Measurements from ENCODE around the gene IFNGR1. TPM values are rescaled to one million over a fixed set of nuclear protein-coding genes. Genes with fewer than 3 reads are reported as not detected.

Gene IFNGR1
- total RNA-seq, 1 donor from 2014 or later: 60.5 TPM

- Mint-ChIP-seq H3K9me3 (peaks cover 3% of the 10 kb centered on the region), H3K4me3 (peak overlapping the region; percentile 35), H3K27me3 (no peaks in the 10 kb centered on the region), H3K27ac (peak overlapping the region; percentile 65), H3K36me3 (ENCODE audit: low read depth) (no peaks in the 10 kb centered on the region), H3K4me1 (peaks cover 28% of the 10 kb centered on the region)
- DNase-seq (no peak), ATAC-seq (ENCODE audit: low read depth) (peak; percentile 50)
- TF ChIP-seq, protein P1, sequence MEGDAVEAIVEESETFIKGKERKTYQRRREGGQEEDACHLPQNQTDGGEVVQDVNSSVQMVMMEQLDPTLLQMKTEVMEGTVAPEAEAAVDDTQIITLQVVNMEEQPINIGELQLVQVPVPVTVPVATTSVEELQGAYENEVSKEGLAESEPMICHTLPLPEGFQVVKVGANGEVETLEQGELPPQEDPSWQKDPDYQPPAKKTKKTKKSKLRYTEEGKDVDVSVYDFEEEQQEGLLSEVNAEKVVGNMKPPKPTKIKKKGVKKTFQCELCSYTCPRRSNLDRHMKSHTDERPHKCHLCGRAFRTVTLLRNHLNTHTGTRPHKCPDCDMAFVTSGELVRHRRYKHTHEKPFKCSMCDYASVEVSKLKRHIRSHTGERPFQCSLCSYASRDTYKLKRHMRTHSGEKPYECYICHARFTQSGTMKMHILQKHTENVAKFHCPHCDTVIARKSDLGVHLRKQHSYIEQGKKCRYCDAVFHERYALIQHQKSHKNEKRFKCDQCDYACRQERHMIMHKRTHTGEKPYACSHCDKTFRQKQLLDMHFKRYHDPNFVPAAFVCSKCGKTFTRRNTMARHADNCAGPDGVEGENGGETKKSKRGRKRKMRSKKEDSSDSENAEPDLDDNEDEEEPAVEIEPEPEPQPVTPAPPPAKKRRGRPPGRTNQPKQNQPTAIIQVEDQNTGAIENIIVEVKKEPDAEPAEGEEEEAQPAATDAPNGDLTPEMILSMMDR (IDR thresholded peaks at IDR 0.05): no peak
- intact Hi-C loops (cut with micrococcal nuclease): no loop called here
- ChIA-PET CTCF (interaction anchor here (0.8 kb wide), 1 partner anchor 54 kb away, joined by 3 read pairs; no protein-coding TSS in a partner anchor), POLR2A (interaction anchor here (0.6 to 1.8 kb wide), 8 partner anchors 12 to 174 kb away, joined by 3 to 9 read pairs (median 6); no protein-coding TSS in a partner anchor)
These were observed 69.1 kb downstream of the IFNGR1 start for GRCh38 chr6:137150072-137150471.

DNA sequence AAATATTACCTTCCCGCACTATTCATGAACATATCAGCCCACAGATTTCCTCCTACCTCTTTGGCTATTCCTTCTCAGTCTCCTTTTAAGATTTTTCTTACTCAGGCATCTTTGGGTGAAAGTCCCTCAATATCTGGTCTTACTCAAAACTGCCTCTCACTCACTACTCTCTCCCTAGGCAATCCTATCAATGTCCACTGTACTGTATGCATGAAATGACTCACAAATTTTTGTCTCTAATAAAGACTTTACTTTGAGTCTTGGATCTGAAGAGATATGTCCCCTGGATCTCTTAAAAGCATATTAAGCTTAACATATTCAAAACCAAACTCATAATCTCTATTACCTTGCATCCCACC is 70.2 kb downstream of the IFNGR1 start:
- no peak for ATAC-seq (ENCODE audit: low read depth)
- Mint-ChIP-seq H3K4me3 (no peak overlapping the region), H3K27ac (no peak overlapping the region), H3K36me3 (ENCODE audit: low read depth) (no peaks in the 10 kb centered on the region), H3K4me1 (peaks cover 28% of the 10 kb centered on the region), H3K27me3 (no peaks in the 10 kb centered on the region), H3K9me3 (peaks cover 3% of the 10 kb centered on the region)
- POLR2A ChIA-PET: no interaction called here
- DNase-seq: no peak
- TF ChIP-seq, protein P1 (IDR thresholded peaks at IDR 0.05): no peak
- CTCF ChIA-PET: no interaction called here
- intact Hi-C loops (cut with micrococcal nuclease): no loop called here

- intact Hi-C loops (cut with micrococcal nuclease): no loop called here
- ChIA-PET CTCF (interaction anchor here (0.6 kb wide), 1 partner anchor 48 kb away, joined by 5 read pairs; no protein-coding TSS in a partner anchor), POLR2A (interaction anchor here (2.0 kb wide), 1 partner anchor 42 kb away, joined by 4 read pairs; no protein-coding TSS in a partner anchor)
- Mint-ChIP-seq H3K9me3 (peaks cover 3% of the 10 kb centered on the region), H3K27me3 (no peaks in the 10 kb centered on the region), H3K4me1 (peaks cover 28% of the 10 kb centered on the region), H3K36me3 (ENCODE audit: low read depth) (no peaks in the 10 kb centered on the region), H3K27ac (no peak overlapping the region), H3K4me3 (no peak overlapping the region)
- ATAC-seq (ENCODE audit: low read depth): no peak
- TF ChIP-seq, protein P1 (IDR thresholded peaks at IDR 0.05): no peak
- DNase-seq: no peak
These were observed 70.7 kb downstream of the IFNGR1 start for GRCh38 chr6:137148306-137149034.

Other genes with a start within 250 kb of the IFNGR1 start
- gene IL20RA, start 174.4 kb downstream of the IFNGR1 start, total RNA-seq: not detected in 2 replicates
- not detected in 2 replicates for gene IL22RA2, start 45.7 kb downstream of the IFNGR1 start, total RNA-seq

Measured in activated B cell treated with CpG ODN at 0.5 μM for 24 hours (primary cell).